GM19035 (cell line): ENCODE results near the gene MRPS14.
"Not testable (repeated sequence)": the region's sequence is repeated elsewhere in the genome, so short reads cannot be mapped to it uniquely, and the experiment has no call there.

ENCODE experiments used
- ATAC-seq: cut with Tn5 transposase; IDR thresholded peaks from one replicate; pipeline ENCODE4 v1.9.1; 2021; ENCODE audit not compliant: unreplicated experiment

MRPS14 gene

GRCh38 chr1:175024773-175025172 is 1.5 kb upstream of the MRPS14 start:
- ATAC-seq, result no peak

- ATAC-seq, result not testable (repeated sequence)
Measured at GRCh38 chr1:175023922-175024242, 657 bp upstream of the MRPS14 start.

- ATAC-seq, result no peak
Measured at GRCh38 chr1:175019524-175019923, 3.7 kb downstream of the MRPS14 start.

GRCh38 chr1:175015243-175015642 is 8.0 kb downstream of the MRPS14 start:
- ATAC-seq, result no peak

- ATAC-seq, result no peak
Measured at GRCh38 chr1:175013445-175013844, 9.8 kb downstream of the MRPS14 start.

GRCh38 chr1:175009532-175009931 is 13.7 kb downstream of the MRPS14 start:
- no peak for ATAC-seq

- ATAC-seq, result no peak
Measured at GRCh38 chr1:175005085-175005783, 18.0 kb downstream of the MRPS14 start.

- ATAC-seq, result no peak
Measured at GRCh38 chr1:175003521-175003920, 19.7 kb downstream of the MRPS14 start.

- no peak for ATAC-seq
Measured at GRCh38 chr1:175002910-175003517, 20.2 kb downstream of the MRPS14 start.

- ATAC-seq, result no peak
Measured at GRCh38 chr1:175000697-175001187, 22.5 kb downstream of the MRPS14 start.

GRCh38 chr1:174999936-175000696 is 23.1 kb downstream of the MRPS14 start, which contains the start of gene CACYBP:
TSS of gene CACYBP (plus strand) at chr1:174999947. CDS start at chr1:175000181, 234 bp downstream.
- ATAC-seq, result peak; percentile 22

GRCh38 chr1:174999216-174999935 is 23.8 kb downstream of the MRPS14 start:
- ATAC-seq, result peak; percentile 77

GRCh38 chr1:174998569-174999215 is 24.5 kb downstream of the MRPS14 start:
- ATAC-seq, result peak; percentile 0

- no peak for ATAC-seq
Measured at GRCh38 chr1:174997041-174997440, 26.2 kb downstream of the MRPS14 start.

- ATAC-seq, result no peak
Measured at GRCh38 chr1:174996476-174996875, 26.7 kb downstream of the MRPS14 start.

- ATAC-seq, result no peak
Measured at GRCh38 chr1:174995916-174996315, 27.3 kb downstream of the MRPS14 start.

GRCh38 chr1:174995121-174995520 is 28.1 kb downstream of the MRPS14 start:
- no peak for ATAC-seq

GRCh38 chr1:174991473-174991872 is 31.8 kb downstream of the MRPS14 start:
- ATAC-seq, result no peak

GRCh38 chr1:174990382-174990999 is 32.7 kb downstream of the MRPS14 start:
- ATAC-seq, result no peak

- ATAC-seq, result no peak
Measured at GRCh38 chr1:174989536-174990220, 33.5 kb downstream of the MRPS14 start.
